HPDE6-E6E7 (cell line): ENCODE results near the gene TRIM47.

ENCODE experiments used
- DNase-seq: peaks from one replicate; pipeline ENCODE4 v3.0.0; 2011; ENCODE audit warnings: missing footprints; ENCODE audit errors: extremely low spot score

TRIM47 gene

DNA sequence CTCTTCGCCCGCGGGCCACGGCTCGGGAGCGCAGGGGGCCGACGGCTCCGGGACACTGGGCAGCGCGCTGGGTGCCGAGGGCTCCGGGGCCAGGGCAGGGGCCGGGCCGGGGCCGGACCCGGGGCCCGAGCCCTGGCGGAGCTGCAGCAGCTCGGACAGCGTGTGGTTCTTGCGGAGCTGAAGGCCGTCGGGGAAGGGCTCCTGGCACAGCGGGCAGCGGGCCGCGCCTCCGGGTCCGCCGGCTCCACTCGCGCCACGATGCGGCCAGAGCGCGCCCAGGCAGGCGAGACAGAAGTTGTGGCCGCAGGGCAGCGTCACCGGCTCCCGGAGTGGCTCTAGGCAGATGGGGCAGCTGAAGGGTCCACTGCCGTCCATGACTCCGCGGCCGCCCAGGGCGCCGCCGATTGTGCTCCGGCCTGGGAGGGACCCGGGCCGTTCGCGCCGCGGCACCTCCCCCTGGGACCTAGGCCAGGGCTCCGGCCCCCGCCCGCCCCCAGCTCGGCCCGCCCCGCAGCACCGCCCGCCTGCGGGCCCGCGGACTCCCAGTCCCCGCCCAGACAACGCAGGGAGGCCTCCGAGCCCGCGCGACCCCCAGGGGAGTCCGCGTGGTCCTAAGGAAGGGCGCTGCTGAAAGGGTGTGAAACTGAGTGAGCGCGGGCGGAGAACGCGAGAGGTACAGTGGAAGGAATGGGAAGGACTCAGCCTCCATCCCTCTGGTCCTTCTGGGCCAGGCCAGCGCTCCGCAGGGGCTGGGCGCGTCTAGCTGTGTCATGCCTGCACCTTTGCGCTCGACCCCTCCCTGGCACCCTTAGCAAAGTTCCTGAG lies at the start of gene TRIM47:
TRIM47 (minus strand) TSS at position 408 of the 825 bp plus-strand sequence; CDS start at position 375, 33 bp downstream.
- DNase-seq, result peak; percentile 57

DNA sequence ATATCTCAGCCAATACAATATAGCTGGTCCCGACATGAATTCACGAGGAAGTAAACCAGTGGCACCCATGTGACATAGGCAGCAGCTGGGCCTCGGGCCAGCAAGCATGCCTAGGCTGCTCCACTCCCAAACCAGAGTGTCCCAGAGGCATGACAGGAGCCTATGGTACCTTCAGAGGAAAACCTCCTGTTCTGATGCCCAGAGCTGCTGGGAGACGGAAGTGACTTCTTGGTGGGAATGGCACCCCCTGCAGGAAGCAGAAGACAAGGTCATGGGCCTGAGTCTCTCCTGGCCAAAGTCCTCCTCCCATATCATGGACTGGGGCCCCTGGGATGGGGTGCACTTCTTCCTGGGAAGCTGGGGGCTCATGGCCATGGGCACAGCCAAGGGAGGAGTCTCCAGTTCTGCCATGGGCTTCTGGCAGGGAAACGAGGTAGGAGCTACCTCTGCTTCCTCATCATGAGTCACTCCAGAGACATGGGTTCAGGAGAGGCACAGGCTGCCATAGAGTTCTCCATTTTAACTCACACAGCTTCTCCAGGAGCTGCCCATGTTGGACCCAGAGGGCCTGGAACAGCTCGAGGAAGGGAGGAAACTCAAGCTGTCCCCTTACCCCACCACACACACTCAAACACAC lies 49.0 kb upstream of the TRIM47 start:
- peak; percentile 58 for DNase-seq

DNA sequence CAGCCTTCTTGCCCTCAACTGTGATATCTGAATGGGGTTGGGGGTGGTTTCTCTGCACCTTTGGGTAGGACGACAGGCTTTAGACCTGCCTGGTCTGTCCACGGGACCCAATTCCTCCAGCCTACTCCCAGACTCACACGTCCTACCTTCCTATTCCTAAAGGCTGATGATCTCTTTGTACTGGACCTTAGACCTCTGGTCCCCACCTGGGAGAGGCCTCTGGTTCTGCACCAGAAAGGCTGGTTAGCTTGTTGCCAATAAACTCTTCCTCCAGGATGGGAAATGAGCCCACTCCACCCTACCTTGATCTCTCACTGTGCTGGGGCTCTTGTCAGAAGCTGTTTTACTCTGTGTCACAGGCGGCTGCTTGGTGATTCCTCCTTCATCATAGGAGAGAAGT lies 48.1 kb upstream of the TRIM47 start:
- no peak for DNase-seq

GRCh38 chr17:75925912-75926311 lies 47.5 kb upstream of the TRIM47 start:
- DNase-seq, result no peak

GRCh38 chr17:75925103-75925502 lies 46.7 kb upstream of the TRIM47 start:
- no peak for DNase-seq

DNA sequence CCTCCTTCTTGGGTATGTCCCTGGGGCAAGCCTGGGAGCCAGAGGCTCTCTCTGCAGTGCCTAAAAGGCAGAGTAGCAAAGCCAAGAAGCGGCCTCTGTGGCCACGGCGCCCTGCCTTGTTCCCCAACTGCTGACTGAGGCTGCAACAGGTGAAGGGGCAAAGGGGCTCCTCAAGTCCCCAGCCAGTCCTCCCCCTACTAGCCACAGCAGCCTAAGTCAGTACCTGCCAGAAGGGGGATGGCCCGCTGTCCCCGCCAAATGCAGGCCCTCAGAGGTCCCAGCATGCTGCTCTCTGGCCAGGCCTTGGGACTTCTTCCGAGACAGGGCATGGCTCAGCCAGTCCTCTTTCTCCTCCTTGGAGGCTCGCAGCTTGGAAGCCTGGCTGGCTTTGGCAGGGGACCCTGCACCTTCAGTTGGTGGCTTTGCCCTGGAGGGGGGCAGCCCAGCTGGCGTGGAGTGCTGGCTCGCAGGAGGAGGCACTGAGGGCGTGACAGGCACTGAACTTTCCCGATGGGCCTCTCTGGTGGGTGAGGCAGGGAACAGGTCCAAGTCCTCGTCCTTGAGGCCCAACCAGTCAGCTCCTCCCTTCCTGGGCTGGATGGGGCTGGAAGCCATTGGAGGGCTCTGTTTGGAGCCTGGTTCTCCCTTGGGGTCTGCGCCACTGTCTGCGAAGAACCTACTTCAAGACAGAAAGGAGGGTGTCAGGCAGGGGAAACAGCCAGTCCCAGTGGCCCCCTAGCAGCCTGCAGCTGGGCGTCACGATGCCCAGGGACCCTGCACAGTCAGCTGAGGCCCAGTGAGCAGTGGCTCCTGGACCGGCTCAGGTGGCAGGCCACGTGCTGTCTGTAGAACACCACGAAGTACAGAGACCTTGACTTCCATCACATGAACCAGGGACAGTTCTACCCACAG lies 44.8 kb upstream of the TRIM47 start:
- DNase-seq, result no peak

GRCh38 chr17:75922173-75922961 lies 44.0 kb upstream of the TRIM47 start:
- DNase-seq, result no peak

DNA sequence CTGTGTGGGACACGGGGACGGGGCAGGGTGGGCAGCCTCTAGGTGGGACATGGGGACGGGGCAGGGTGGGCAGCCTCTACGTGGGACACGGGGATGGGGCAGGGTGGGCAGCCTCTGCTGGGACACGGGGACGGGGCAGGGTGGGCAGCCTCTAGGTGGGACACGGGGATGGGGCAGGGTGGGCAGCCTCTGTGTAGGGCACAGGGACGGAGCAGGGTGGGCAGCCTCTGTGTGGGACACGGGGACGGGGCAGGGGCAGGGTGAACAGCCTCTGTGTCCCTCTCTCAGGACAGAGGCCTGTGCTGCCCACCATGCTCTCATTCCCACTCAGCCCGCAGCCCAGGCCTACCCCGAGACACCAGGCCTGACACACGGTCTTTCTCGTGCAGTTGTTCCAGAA lies 43.2 kb upstream of the TRIM47 start:
- DNase-seq, result no peak

- no peak for DNase-seq
These were observed 41.7 kb upstream of the TRIM47 start for GRCh38 chr17:75920045-75920560.

DNA sequence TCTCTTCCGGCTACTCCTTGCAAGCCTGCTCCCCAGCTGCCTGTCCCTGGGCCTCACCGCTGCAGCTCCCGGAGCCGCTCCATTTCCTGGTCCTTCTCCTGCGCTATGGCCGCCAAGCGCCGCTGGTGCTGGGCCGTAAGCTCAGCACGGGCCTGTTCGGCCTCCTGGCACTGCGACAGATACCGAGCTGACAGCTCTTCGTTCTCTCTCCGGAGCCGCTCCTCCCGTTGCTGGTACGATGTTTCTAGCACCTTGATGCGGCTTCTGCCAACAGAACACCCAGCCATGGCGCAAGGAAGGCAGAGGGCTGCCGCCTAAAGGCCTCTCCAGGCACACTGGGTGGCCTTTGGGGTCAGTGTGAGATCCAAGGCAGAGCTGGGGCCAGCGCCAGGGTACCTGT lies 41.2 kb upstream of the TRIM47 start:
- DNase-seq, result no peak

DNA sequence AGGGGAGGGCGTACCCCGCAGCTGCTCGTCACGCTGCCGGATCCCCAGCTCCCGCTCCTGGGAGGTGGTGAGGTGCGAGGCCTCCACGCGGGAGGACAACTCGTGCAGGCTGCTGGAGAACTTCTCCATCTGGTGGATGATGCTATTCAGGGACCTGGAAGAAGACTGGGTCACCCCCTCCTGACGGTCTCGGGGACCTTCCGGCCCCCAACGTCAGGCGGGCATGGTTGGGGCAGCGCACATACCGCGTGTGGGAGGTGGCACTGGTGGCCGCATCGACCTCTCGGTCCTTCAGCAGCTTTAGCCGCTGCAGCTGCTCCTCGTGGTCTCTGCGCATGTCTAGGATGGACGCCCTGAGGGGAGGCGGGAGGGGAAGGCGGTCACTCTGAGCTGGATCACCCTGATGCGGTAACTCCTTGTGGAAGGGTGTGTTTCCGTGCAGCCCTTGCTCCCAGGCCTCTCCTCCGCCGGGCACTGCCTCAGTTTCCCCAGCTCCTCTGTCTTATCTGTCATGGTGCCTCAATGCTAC lies 39.6 kb upstream of the TRIM47 start:
- DNase-seq, result no peak

- no peak for DNase-seq
These were observed 38.9 kb upstream of the TRIM47 start for GRCh38 chr17:75917141-75917916.

DNA sequence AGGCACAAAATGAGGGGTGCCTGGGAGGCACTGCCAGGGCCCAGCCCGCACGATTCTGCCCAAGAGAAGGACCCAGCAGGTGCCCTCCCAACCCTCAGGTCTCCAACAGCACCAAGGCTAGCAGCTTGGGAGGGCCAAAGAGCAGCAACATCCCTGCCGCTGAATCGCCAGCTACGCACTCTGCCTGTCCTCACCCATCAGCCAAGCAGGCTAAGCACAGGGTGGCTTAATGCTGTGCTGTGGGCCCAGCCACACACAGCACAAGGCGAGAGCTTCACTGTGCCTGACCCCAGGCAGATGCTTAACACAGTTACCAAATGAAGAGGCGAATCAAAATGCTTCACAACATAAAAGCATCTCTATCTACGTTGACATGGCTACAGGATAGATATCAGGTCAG lies 36.9 kb upstream of the TRIM47 start:
- no peak for DNase-seq

DNA sequence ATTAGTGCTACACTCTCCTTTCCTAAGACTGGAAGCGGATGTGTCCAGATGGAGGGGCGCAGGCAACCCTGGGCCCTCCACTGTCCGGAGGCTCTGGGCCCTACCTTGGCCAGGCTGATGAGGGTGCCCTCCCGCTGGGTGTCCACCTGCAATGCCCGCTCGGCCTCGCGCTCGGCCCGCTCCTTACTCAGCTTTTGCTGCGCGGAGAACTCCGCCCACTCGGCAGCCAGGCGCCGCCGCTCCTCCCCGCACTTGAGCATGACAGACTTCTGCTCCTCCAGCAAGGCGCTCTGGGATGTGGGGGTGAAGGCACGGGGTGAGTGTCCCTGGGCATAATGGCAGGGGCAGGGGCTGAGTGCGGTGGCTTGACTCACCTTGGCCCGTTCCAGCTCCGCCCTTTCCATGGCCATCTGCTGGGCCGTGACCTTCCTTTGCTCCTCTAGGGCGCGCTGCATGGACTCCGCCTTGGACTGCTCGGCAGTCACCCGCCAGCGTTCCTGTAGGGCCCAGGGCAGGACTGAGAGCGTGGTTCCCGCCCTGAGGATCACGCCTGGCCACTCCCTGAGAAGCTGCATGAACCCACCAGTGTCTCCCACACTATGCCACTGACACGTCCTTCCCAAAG lies 36.4 kb upstream of the TRIM47 start:
- no peak for DNase-seq

DNA sequence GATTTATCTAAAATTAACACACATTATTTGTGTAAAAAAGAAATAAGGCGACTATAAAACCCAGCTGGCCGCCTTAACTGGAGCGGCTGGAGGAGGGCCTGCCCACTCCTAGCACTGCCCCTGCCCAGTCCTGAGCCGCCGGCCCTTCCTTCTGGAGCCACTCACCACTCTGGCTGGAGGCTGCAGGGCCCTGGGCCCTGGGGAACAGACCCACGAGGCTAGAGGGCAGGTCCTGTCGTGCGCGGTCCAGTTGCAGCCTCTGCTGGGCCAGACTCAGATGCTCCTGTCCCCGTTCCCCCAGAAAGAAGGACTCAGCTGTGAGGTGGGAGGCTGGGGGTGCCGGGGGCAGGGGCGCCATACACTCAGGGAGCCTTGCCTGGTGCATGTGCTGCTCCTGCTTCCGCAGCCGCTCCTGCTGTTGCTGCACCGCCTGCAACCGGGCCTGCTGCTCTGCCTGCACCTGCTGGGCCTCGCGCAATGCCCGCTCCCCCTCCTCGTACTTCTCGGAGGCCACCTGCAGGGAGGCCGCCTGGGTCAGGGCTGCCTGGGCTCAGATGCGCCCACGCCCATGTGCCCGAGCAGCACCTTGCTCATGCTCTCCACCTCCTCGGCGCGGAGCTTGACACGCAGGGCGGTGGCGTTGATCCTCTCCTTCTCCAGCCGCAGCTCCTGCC lies 35.3 kb upstream of the TRIM47 start:
- DNase-seq, result no peak

DNA sequence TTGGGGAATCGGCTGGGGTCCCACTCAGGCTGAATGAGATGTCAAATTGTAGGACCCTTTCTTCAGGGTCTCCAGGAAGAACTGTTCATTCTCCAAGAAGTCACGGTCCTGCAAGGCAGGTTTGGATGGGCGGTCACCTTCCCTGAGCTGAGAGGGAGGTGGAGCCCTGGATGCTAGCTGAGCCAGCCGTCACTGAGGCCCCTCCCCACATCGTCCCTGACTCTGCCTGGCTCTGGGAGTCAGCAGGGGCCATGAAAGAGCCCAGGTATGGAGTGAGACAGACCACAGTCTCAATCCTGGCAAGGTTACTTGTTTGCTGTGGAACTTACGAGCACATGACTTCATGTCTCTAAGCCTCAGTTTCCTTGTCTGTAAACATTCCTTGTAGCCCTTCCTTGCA lies 32.3 kb upstream of the TRIM47 start:
- no peak for DNase-seq

GRCh38 chr17:75909812-75910274 lies 31.5 kb upstream of the TRIM47 start:
- DNase-seq, result no peak

- no peak for DNase-seq
These were observed 30.9 kb upstream of the TRIM47 start for GRCh38 chr17:75909051-75909811.
